Activated CD4-positive, alpha-beta T cell treated with anti-CD3 and anti-CD28 coated beads for 1 hour (primary cell): ENCODE results near the gene RNF181.
"Not testable (repeated sequence)": the region's sequence is repeated elsewhere in the genome, so short reads cannot be mapped to it uniquely, and the experiment has no call there.

ENCODE experiments used
- DNase-seq: peaks from one replicate; pipeline ENCODE4 v3.0.0-alpha.2; 2020

The RNF181 gene, protein sequence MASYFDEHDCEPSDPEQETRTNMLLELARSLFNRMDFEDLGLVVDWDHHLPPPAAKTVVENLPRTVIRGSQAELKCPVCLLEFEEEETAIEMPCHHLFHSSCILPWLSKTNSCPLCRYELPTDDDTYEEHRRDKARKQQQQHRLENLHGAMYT

DNA sequence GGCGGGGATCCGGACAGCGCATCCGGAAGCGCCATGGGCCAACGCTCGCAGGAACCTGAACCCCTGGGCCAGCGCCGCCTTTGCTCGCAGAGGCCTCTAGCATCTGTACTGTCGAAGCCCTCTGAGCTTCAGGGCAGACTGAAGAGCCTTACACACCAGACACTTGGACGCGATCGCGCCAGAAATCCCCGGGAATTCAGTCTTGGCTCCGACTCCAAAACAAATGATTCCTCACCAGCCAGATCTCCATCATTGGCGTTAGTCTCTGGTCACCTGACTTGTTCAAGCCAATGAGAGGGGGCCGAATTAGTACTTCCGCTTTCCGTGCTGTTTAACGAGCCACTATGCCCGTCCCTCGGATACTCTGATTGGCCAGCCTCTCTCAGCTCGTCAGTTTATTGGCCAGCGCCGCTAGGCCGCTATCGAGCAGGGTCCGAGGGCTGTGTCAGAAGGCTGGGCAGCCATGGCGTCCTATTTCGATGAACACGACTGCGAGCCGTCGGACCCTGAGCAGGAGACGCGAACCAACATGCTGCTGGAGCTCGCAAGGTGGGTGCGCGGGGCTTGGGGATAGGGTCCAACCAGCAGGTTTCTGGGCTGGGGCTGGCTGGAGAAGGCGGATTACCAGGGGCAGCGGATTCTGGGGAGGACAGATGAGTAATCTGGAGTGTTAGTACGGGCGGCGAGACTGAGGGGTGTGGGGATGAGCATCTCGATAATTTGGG is at the start of gene RNF181:
RNF181 (plus strand) TSS at position 445 of the 725 bp plus-strand sequence; CDS start at position 464, 19 bp downstream.
- peak; percentile 81 for DNase-seq

DNA sequence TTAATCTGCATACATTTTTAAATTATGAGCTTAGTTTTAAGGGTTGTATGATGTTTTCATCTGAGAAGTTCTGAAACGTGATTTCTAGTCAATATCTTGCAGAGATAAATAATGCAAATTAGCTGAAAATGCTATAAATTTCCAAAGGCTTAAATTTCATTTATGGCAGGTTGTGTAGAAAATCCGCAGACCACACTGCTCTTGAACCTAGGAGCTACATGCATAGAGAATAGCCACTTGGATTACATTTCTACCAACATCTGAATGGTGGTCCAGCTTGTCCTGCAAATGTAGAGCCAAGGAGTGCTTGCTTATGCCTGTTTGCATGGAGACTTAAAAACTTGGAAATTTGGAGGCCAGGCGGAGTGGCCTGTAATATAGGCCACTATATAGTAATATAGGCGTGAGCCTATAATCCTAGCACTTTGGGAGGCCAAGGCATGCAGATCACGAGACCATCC is 49.7 kb upstream of the RNF181 start:
- DNase-seq, result no peak

DNA sequence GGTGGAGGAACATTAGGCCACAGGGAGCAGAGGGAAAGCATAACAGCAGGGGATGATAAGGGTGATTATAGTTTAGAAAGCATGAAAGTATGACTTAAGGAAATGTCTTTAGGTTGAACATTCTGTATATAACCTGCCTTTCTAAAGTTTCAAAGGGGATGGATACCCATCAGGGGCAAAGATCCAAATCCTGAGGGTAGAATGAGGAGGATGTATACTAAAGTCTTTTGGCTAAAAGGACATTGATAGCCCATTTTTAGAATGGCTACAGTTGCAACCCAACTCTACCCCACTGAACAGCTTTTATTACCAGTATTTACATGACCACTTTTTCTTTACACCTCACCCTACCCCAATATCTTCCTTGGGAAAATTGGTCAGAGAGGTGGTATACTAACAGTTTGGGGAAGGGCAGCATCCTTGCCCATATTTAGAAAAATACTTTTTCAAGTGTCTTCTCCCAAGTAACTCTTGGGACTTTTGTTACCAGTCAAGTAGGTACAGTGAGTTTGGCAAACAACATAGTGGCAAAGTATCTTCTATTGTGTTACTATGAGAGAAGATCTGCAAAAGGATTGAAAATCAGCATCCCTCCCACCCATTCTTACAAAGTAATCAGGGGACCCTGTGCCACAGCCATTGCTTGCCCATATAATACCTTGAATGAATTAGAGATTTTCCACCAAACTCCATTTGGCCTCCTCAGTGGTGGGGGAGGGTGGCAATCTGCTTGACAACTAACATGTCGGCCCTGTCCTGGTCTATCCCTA is 48.3 kb upstream of the RNF181 start:
- no peak for DNase-seq

DNA sequence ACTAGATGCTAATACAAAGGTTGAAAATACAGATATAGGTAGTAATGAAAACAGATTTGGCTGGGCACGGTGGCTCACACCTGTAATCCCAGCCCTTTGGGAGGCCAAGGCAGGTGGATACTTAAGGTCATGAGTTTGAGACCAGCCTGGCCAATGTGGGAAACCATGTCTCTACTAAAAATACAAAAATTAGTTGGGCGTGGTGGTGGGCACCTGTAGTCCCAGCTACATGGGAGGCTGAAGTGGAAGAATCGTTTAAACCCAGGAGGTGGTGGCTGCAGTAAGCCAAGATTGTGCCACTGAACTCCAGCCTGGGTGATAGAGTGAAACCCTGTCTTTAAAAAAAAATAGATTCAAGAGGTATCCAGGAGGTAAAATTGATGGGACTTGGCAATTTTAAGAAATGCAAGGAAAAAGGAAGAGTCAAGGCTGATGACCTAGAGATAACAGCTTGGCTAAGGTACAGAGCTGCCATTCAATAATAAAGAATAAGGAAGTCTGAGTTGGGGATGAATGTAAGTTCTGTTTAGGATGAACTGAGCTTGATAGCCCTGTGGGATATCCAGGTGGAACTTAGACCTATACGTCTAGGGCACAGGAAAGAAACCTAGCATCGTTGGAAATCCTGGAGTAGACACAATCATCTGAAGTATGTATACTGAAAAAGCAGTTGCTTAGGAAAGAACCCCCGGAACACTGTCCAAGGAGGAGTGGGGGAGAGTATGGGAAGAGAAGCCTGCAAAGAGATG is 47.5 kb upstream of the RNF181 start:
- no peak for DNase-seq

DNA sequence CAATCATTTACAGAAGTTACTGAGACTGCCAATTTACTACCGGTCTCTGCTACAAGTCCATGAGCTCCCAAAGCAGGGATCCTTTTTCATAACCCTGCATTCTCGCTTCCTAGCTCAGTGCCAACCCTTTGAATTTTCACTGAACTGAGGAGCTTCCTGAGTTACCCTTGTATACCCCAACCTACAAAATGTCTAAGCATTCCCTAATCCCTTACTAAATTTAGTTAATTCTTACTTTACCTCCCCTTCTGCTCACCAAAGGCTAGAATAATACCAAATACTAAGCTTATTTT is 47.0 kb upstream of the RNF181 start:
- no peak for DNase-seq

GRCh38 chr2:85549095-85549494 is 46.5 kb upstream of the RNF181 start:
- DNase-seq, result no peak

DNA sequence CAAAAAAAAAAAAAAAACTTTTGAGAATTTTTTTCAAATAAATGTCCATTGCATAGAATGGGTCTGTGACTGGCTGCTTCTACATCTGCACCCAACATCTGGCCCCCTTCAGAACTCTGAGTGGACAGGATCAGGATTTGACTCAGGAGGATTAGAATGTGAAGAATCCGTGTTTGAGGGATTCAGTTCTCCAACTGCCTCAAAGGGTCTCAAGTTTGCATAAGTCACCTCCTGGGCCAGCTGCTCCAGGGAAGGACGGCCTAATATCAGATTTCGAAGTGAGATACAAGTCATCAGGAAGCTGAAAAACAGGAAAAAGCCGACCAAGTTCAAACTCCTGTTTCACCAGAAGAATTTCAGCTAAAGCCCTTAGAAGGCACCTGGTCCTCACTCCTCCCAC is 45.7 kb upstream of the RNF181 start:
- no peak for DNase-seq

GRCh38 chr2:85550486-85550885 is 45.1 kb upstream of the RNF181 start:
- DNase-seq, result no peak

- peak; percentile 83 for DNase-seq
These were observed 43.6 kb upstream of the RNF181 start for GRCh38 chr2:85551698-85552678.

- DNase-seq, result no peak
These were observed 42.4 kb upstream of the RNF181 start for GRCh38 chr2:85553184-85553583.

GRCh38 chr2:85554980-85555612 is 40.4 kb upstream of the RNF181 start:
- DNase-seq, result no peak

DNA sequence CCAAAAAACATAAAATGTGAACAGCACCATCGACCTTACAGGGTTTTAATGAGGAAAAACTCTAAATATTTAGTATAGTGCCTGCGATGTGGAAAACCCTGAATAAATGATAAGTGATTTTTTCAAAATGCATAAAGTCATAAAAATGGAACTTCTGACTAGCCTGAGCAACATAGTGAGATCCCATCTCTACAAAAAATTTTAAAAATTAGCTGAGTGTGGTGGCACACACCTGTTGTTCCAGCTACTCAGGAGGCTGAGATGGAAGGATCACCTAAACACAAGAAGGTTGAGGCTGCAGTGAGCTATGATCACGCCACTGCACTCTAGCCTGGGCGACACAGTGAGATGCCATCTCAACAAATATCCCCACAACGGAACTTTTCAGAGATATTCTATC is 38.4 kb upstream of the RNF181 start:
- no peak for DNase-seq

DNA sequence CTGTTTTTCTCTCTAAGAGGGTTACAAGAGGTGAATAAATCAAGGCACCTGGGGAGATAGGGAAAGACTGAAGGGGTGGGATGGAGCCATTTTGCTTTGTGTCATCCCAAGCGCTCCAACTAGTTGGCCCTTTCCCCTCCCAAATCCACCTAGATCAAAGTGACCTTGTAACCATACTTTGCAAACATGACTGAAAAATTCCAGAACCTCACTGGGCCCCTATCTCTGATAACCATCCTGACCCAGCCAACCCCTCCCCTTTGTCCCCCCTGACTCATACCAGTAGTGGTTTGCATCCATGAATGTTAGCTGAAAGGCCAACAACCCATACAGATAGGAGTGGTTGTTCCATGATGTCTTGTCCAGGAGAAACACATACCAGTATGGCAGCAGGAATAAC is 37.4 kb upstream of the RNF181 start:
- DNase-seq, result no peak

- DNase-seq, result not testable (repeated sequence)
These were observed 35.2 kb upstream of the RNF181 start for GRCh38 chr2:85560403-85560726.

DNA sequence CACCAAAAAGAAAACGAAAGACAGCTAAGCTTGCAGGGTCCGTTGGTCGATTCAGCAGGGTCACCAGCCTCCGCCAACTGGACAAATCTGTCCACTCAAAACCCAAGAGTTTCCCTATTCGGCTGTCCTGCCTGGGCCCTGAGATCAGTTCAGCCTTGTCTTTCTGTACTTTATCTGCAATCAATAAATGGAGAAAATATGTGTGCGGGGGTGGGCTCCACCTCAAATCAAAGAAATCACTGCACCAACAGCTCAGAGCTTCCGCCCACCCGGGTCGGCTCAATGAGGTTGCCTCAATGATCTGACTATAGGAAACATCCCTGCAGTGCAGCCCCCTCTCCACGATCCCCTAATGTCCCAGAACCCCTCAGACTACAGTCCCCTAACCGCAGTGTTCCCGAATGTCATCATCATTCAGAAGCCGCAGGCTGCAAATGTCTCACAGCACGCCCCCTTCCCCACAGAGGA is 34.7 kb upstream of the RNF181 start:
- no peak for DNase-seq

GRCh38 chr2:85561280-85562212 is 34.0 kb upstream of the RNF181 start, which contains the start of gene GGCX:
Gene GGCX (minus strand): TSS chr2:85561493. CDS start chr2:85561428, 65 bp downstream.
- DNase-seq, result peak; percentile 92

DNA sequence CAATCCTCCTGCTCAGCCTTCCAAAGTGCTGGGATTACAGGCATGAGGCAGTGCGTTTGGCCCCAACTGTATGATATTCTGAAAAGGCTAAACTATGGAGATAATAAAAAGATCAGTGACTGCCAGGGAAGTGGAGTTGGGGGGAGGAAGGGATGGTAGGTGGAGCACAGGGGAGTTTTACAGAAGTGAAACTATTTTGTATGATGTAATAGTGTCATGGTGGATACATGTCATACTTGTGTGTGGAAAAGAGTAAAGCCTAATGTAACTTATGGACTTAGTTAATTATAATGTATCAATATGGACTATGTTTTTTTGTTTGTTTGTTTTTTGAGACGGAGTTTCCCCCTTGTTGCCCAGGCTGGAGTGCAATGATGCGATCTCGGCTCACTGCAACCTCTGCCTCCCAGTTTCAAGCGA is 31.4 kb upstream of the RNF181 start:
- DNase-seq, result no peak

DNA sequence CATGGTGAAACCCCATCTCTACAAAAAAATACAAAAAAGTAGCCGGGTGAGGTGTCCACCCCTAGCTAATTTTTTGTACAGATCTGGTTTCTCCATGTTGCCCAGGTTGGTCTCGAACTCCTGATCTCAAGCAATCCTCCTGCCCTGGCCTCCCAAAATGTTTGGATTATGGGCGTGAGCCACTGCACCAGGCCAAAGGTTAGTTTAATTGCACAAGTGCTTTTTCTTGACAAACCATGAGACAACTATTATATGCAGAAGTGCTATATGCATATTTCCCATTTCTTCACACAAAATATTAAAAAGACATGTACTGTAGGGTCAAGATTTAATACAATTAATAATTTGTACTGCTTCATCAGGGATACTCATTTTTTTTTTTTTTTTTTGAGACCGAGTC is 29.3 kb upstream of the RNF181 start:
- no peak for DNase-seq

GRCh38 chr2:85575739-85576138 is 19.8 kb upstream of the RNF181 start:
- DNase-seq, result no peak

GRCh38 chr2:85577063-85577385 is 18.5 kb upstream of the RNF181 start:
- DNase-seq, result no peak
